SKM-1 treated with dmso at 0.1 percent for 144 hours (cell line): ENCODE measurements around the gene BMPR1A.

ENCODE experiments used
- DNase-seq: peaks from one replicate; lab custom pipeline; 2025; ENCODE audit not compliant: unreplicated experiment; lab: John Stamatoyannopoulos, UW

Gene BMPR1A

DNA sequence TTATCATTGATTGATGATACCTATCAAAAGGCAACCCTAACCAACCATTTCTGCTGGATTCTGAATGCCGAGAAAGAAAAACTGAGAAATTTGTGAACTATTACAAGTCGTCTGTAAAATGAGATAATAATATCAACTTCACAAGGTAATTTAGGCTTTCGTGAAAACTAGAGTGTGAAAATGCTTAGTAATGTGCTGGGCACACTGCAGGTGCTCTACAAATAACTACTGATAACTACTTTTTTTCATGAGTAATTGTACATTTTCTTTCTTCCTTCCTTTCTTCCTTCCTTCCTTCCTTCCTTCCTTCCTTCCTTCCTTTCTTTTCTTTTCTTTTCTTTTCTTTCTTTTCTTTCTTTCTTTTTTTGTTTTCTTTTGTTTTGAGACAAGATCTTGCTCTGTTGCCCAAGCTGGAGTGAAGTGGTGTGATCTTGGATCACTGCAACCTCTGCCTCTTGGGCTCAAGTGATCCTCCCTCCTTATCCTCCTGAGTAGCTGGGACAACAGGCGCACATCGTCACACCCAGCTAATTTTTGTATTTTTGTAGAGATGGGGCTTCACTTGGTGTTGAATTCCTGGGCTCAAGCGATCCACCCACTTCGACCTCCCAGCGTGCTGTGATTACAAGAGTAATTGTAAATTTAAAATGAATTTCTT, 42.9 kb downstream of the BMPR1A start:
- no peak for DNase-seq

DNA sequence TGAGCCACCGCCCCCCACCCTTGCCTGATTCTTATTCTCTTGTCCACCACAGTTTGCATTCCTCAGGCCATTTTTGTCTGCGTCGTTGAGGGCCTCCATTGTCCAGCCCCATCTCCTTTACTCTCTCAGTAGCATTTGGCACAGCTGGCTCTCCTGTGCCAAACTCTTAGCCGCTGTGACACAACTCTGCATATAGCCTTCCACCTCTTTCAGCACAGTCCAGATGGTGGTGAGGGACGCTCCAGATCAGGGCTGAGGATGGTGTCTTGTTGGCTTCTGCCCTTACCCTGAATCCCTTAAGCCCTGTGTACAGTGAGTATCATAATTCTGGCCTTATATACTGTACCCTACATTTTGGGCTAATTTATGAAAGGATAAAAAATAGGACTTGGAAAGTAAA, 45.6 kb downstream of the BMPR1A start:
- DNase-seq = no peak

DNA sequence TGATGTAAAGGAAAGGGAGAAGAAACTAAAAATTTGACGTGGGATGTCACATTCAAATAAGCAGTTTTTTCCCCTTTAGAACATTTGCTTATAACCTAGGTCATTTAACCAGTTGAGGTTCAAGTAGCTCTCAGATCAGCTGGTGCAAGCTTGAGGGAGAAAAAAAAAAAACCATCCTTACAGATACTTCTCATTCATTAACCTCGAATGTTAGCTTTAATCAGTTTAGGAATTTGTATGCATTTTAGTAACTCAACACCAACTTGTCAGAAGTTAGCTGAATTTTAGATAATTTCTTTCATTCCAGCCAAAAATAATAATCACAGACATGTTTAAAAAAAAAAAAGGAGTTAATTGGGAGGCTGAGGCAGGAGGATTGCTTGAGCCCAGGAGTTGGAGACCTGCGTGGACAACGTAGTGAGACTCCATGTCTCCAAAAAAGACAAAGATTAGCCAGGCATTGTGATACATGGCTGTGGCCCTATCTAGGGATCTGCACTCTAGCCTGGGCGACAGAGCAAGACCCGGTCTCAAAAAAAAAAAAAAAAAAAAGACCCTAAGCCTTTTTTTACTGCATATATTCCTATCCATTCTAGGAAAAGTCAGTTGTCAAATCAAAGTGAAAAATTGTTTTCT, 46.2 kb downstream of the BMPR1A start:
- no peak for DNase-seq

DNA sequence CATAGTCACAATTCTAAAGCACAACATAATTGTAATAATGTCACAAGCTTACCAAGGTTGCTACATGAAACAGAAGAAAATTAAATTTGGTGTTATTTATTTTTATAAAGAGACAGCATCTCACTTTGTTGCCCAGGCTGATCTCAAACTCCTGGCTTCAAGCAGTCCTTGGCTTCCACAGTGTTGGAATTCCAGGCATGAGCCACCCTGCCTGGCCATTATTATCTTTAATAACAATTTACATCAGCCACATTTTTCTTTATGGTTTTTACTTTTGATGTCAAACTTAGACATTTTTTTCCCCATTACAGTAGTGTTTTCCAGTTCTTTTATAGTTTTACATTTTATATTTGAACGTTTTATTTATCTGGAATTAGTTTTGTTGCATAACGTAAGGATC, 46.7 kb downstream of the BMPR1A start:
- DNase-seq = no peak

DNA sequence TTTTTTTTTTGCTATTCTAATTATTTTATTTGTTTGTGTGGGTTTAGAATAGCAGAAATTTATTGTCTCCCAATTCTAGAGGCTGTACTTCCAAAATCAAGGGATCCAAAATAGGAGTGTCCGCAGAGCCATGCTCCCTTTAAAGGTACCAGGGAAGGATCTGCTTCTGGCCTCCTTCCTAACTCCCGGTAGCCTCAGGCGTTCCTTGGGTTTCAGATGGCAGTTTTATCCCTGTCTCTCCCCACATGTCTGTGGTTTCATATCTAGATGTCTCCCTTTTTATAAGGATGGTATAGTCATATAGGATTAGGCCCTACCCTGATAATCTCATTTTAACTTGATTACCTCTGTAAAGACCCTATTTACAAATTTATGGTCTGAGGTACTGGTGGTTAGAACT, 48.4 kb downstream of the BMPR1A start:
- DNase-seq = no peak

DNA sequence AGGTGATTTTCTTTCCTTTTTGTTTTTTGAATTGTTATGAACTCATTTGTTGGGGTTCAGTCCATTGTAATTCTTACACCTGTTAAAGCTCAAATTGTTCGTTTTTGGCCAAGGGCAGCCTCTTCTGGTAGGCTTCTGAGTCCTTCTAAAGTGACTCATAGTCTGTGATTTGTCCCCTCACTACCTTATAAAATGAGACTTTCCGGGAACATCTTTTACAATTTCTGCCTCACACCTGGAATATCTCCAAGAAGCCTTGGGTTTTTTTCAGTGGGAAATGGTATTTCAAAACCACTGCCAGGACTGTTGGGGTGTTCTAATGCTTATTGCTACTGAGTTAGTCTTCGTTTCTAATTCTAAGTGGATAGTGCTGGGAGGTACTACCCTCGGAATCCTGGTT, 56.7 kb downstream of the BMPR1A start:
- no peak for DNase-seq

DNA sequence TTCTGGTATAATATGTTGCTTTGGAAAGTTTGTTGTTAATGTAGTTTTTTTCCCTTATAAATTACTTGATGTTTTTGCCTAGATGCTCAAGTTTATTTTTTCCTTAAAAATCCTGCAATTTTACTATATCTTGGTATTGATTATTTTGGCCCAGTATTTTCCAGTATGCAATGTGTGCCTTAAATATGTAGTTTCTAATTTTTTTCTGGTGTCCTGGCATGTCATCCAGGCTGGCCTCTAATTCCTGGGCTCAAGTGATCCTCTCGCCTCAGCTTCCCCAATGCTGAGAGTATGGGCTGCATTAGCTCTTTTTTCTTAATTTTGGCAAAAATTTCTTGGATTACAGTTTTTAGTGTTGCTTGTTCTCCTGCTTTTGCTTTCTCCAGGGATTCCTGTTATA, 57.6 kb downstream of the BMPR1A start:
- no peak for DNase-seq

DNA sequence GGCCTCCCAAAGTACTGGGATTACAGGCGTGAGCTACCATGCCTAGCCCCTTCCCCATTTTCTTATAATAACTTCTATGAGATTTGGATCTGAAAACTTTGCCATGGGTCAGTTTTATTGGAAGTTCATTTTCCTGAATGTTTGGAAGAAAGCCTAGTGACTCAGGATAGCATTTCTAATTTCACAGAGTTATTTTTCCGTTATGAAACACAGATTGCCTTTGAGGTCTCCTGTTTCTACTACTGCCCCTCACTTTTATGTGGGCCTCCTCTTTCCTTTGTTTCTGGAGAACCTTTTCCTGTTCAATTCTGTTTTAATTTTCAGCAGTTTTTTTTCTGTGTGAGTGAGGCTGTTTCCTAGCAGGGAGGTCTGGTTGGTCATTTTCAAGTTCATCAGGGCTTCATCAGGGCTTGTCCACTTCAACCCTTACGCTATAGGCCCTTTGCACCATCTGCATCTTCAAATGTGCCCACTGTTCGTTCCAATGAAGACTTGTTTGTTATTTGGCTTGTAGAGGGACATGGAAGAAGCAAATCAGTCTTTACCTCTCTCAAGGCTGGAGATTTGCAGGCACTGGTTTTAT, 58.7 kb downstream of the BMPR1A start:
- no peak for DNase-seq

DNA sequence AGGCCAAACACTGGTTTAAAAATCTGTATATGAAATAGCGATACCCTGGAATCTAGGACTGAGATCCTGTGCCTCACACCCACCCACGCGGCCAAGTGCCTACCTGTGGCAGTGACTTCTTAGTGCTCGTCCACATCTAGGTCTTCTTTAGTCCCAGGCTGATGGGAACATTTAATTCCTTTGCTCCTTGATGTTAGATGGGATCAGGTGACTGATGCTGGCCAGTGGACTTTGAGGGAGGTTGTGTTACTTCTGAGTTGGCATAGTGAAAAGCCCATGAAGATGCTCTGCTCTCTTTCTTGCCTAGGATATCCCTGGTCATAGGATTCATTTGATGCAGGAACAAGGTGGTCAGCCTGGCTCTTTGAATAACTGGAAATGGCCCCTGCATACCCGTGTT, 59.2 kb downstream of the BMPR1A start:
- no peak for DNase-seq

DNA sequence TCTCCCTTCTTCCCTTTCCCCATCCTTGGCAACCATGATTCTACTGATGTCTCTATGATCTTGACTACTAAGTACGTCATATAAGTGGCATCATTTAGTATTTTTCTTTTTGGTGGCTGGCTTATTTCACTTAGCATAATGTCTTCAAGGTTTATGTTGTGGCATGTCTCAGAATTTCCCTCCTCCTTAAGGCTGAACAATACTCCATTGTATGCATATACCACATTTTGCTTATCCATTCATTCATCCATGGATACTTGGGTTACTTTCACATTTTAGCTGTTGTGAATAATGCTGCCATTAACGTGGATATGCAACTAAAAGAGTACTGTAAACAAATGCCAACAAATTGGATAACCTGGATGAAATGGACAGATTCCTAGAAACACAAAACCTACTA, 60.8 kb downstream of the BMPR1A start:
- DNase-seq = no peak

DNA sequence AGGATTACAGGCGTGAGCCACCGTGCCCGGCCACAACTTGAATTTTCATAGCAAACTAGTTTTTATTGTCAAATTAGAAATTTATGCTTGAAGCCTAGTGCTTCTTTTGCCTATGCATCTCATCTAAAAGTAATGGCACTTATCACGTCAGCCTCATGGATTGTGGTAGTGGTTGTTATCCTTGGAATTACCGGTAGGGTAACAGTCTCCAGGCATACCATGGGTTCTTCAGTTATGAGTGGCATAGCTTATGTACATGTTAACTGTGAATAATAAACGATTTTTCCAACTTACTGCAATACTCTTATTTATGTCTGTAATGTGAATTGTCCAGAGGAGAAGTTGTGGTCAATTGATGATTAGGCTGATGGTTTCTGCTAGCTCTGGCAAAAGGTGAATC, 63.1 kb downstream of the BMPR1A start:
- no peak for DNase-seq

DNA sequence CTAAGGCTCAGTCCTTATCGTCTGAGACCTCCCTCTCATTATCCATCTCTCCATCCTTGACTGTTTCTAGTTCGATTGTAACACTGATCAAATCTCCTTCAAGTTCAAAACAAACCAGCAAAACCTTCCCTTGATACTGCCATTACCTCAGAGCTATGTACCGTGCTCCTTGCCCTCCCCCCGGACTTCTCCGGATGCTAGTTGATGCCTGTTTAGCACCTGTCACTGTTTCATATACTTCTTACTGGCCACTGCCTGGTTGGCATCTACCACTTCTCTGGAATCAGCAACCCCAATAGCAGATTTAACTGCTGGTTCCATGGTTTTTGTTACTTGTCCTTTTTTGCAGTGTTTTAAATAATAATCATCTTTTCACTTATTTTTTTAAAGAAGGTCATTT, 64.1 kb downstream of the BMPR1A start:
- DNase-seq = no peak

DNA sequence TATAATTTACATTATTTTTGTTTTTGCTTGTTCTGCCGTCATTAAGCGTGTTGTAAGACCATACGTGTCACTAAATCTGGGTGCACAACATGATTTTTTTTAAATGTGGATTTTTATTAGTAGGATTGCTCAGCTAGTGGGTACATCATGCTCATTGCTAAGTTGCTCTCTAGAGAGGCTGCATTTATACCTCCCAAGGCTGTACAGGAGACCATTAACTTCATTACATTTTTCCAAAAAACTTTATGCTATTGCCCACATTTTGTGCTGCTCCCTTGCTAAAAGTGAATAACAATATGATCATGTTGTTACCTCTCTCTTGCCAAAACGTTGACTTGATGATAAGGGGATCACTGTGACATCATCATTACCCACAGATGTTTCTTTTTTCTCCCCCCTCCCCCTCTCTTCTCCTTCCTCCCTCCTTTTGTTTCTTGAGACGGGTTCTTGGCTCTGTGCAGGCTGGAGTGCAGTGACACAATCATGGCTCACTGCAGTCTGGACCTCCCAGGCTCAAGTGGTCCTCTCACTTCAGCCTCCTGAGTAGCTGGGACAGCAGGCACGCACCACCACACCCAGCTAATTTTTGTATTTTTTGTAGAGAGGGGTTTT, 65.1 kb downstream of the BMPR1A start:
- no peak for DNase-seq

DNA sequence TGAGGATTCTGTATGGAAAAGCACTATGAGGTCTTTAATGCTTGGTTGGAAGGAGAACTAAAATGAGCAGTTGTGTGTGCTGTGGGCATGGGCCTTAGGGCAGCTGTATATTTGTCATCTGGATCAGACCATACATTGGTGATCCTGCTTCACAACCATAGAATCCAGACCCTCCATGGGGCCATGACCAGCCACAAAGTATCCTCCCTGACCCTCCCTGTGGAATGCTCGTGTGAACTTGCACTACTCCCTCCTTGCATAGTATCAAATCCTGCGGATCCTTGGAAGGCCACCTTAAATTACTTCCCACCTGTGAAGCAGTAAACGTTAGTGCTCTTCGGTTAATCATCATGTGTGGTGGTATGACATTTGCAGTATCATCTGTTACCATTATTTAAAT, 67.1 kb downstream of the BMPR1A start:
- no peak for DNase-seq

DNA sequence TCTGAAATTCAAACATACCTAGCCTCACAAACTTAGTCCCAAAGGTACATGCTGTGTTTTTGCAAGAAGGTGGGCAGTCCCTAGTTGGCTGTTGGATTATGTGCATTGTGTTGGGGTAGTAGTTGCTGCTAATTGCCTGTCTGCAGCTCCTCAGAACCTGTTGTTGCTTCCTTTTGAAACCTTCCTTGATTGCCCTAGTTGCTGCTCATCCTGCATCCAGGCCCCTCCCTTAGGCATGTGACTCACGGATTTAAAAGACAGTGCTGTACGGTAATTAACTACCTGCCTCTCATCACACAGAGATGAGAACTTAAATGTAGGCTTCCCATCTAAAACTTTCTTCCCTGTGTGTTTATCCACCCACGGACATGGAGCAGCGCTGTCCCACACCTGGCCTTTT, 67.7 kb downstream of the BMPR1A start:
- no peak for DNase-seq

DNA sequence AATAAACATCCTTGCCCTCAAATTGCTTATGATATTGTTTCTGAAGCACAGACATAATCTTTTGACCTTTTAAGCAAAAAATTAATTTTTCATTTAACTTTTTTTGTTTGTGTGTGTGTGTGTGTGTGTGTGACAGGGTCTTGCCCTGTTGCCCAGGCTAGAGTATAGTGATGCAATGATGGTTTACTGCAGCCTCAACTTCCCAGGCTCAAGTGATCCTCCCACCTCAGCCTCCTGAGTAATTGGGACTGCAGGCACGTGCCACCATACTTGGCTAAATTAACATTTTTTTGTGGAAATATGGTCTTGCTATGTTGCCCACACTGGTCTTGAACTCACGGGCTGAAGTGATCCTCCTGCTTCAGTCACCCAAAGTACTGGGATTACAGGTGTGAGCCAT, 68.9 kb downstream of the BMPR1A start:
- no peak for DNase-seq

DNA sequence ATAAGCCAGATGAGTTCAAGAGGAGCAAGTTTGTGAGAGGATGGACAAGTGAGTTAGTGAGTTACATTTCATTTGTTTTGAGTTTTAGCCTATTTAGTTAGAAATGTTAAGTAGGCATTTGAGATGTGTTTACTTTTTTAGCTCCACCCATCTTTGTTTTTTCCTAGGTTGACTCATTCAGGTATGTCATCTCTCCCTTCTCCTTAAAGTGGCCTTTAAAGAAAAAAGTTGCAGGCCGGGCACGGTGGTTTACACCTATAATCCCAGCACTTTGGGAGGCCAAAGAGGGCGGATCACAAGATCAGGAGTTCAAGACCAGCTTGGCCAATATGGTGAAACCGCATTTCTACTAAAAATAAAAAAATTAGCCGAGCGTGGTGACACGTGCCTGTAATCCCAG, 71.2 kb downstream of the BMPR1A start:
- DNase-seq = no peak

DNA sequence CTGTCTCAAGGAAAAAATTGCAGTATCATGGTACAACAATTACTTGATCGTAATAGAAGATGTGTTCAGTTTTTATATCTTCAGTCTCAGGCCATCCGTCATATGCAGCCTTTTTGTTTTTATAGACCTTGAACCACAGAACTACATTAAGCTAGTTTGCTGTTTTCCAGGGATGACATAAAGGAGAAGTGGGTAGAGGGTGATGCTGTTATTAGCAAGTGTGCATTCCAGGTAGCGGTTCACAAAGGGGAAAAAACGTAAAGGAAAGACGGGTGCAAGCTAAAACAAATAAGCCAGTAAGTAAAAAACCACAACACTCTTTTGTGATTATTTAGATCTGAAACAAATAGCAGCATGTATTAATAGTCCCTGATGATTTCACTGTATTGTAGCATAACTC, 71.7 kb downstream of the BMPR1A start:
- DNase-seq = no peak

DNA sequence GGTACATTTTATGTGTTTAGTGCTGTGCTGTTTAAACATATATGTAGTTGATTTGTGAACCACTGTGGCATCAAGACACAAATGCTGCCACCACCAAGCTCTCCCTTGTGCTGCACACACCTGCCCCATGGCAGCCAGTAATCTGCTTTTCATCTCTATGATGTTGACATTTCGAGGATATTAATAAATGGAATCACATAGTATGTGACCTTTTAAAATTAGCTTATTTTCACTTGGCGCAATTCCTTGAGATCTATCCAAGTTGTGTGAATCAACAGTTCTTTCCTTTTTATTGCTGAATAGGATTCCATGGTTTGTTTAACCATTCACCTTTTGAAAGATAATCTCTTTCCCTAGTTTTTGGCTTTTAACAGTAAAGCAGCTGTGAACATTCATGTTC, 73.1 kb downstream of the BMPR1A start:
- no peak for DNase-seq

DNA sequence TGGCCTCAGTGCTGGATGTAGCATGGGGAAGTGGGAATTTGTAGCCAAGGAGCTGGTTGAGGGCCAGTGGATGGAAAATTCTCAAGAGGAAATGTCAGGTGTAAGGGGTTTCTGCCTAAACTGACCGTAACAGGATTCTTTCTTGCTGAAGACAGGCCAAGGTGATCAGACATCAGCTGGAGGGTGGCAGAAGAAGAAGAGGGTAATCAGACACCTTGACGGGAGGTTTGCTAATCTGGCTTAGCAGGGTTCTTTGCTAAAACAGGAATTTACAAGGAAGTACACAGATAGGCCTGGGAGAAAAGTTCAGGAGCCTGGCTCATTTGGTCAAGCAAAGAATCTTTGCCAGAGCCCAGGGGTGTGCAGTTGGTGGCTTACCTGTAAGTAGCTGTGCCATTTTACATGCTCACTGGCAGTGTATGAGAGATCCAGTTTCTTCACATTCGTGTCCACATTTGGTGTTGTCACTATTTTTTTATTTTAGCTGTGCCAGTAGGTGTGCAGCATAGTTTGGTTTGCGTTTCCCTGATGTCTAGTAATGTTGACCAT, 73.7 kb downstream of the BMPR1A start:
- no peak for DNase-seq

DNA sequence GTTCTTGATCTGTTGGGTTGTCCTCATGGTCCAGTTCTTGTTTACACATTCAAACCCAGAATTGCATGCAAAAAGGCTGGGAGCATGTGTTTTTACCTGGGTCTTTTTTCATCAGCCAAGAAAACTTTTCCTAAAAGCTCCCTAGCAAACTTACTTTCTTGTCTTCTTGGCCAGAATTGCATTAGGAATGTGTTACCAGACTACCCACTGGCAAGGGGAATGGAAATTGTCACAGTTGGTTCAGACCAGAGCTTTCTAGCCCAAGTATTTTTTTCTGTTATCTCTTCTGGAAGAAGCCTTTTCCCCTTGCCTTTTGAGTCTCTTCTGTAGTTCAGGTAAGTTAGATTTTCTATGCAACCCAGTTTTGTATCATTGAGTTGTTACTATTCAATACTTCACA, 77.5 kb downstream of the BMPR1A start:
- no peak for DNase-seq

DNA sequence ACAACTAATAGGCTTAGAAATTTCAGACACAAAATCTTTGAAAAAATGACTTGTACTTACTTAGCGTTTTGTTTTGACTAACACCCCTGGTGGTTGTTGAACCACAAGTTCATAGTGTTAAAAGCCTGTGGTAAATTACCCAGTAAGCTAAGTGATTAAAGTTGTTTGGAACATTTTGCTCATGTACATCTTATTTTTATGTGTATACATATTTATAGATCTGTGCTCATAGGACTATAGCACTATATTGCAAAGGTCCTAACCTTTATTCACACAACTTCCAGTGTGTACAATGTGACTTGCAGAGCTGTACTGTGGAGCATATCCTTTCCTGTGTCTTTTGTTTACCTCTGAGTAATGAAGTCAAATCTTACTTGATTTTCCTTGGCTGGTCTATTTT, 79.6 kb downstream of the BMPR1A start:
- DNase-seq = no peak
